IPS-15b (cell line): ENCODE results near the gene TCEAL5.
"Not testable (repeated sequence)": the region's sequence is repeated elsewhere in the genome, so short reads cannot be mapped to it uniquely, and the experiment has no call there.

ENCODE experiments used
- H3K27me3 ChIP-seq: one replicate; pipeline ENCODE4 v1.6.1; 2013; ENCODE audit warnings: low read length; ENCODE audit not compliant: control insufficient read depth, insufficient read depth
- H3K36me3 ChIP-seq: one replicate; pipeline ENCODE4 v1.6.1; 2013; ENCODE audit warnings: low read length; ENCODE audit not compliant: control insufficient read depth, insufficient read depth
- H3K4me1 ChIP-seq: one replicate; pipeline ENCODE4 v1.6.1; 2013; ENCODE audit warnings: mild to moderate bottlenecking, low read length; ENCODE audit not compliant: control insufficient read depth, insufficient read depth
- H3K4me3 ChIP-seq: one replicate; pipeline ENCODE4 v1.5.1; 2013; ENCODE audit warnings: low read depth, low read length
- H3K9ac ChIP-seq: one replicate; pipeline ENCODE4 v1.6.1; 2013; ENCODE audit warnings: low read depth, mild to moderate bottlenecking, low read length
- H3K9me3 ChIP-seq: one replicate; pipeline ENCODE4 v1.6.1; 2013; ENCODE audit warnings: mild to moderate bottlenecking, low read length; ENCODE audit not compliant: control insufficient read depth, insufficient read depth

TCEAL5 gene

GRCh38 chrX:103276581-103277002, at the start of gene TCEAL5:
TCEAL5 (minus strand) TSS chrX:103276750; CDS start chrX:103274563, 2,187 bp downstream.
- Histone ChIP-seq H3K4me1 (no peaks in the 10 kb centered on the region), H3K9ac (no peak within 1 kb of the TSS), H3K9me3 (no peaks in the 10 kb centered on the region), H3K36me3 (no peaks in the 10 kb centered on the region), H3K27me3 (peaks cover 10% of the 10 kb centered on the region), H3K4me3 (peak within 1 kb of the TSS; percentile 66)

GRCh38 chrX:103311399-103311780, 34.8 kb upstream of the TCEAL5 start:
- no peak overlapping the region for H3K9ac ChIP-seq
- peaks cover 5% of the 10 kb centered on the region for H3K4me1 ChIP-seq
- H3K9me3 ChIP-seq = no peaks in the 10 kb centered on the region
- H3K27me3 ChIP-seq = no peaks in the 10 kb centered on the region
- H3K4me3 ChIP-seq = peak overlapping the region; percentile 80
- H3K36me3 ChIP-seq = no peaks in the 10 kb centered on the region

- no peaks in the 10 kb centered on the region for H3K36me3 ChIP-seq
- peak within 1 kb of the TSS; percentile 80 for H3K4me3 ChIP-seq
- H3K4me1 ChIP-seq = peaks cover 5% of the 10 kb centered on the region
- no peaks in the 10 kb centered on the region for H3K27me3 ChIP-seq
- no peaks in the 10 kb centered on the region for H3K9me3 ChIP-seq
- H3K9ac ChIP-seq = peak within 1 kb of the TSS; percentile 77
These were observed 34.2 kb upstream of the TCEAL5 start, which contains the start of gene BEX2 for GRCh38 chrX:103310555-103311398. BEX2 (minus strand) TSS chrX:103310990; CDS start chrX:103309976, 1,014 bp downstream.

GRCh38 chrX:103309860-103310554, 33.5 kb upstream of the TCEAL5 start:
- H3K9ac ChIP-seq = no peak overlapping the region
- H3K9me3 ChIP-seq = no peaks in the 10 kb centered on the region
- H3K4me3 ChIP-seq = peak overlapping the region; percentile 80
- H3K4me1 ChIP-seq = peaks cover 5% of the 10 kb centered on the region
- no peaks in the 10 kb centered on the region for H3K36me3 ChIP-seq
- no peaks in the 10 kb centered on the region for H3K27me3 ChIP-seq

- H3K9me3 ChIP-seq, H3K27me3 ChIP-seq: not testable (repeated sequence)
These were observed 29.1 kb upstream of the TCEAL5 start for GRCh38 chrX:103305666-103306065.

GRCh38 chrX:103304705-103305104, 28.2 kb upstream of the TCEAL5 start:
- Histone ChIP-seq H3K4me3 (no peak overlapping the region), H3K9ac (no peak overlapping the region), H3K36me3 (no peaks in the 10 kb centered on the region), H3K4me1 (no peaks in the 10 kb centered on the region), H3K27me3 (no peaks in the 10 kb centered on the region), H3K9me3 (no peaks in the 10 kb centered on the region)

More at GRCh38 chrX:103305666-103306065, 29.1 kb upstream of the TCEAL5 start:
- H3K4me1 ChIP-seq, H3K36me3 ChIP-seq, H3K9ac ChIP-seq, H3K4me3 ChIP-seq: not testable (repeated sequence)

- Histone ChIP-seq H3K9ac (no peak overlapping the region), H3K9me3 (no peaks in the 10 kb centered on the region), H3K4me3 (no peak overlapping the region), H3K27me3 (peaks cover 21% of the 10 kb centered on the region), H3K4me1 (peaks cover 10% of the 10 kb centered on the region), H3K36me3 (no peaks in the 10 kb centered on the region)
These were observed 16.6 kb upstream of the TCEAL5 start for GRCh38 chrX:103293118-103293517.

- Histone ChIP-seq H3K4me3 (no peak overlapping the region), H3K9ac (no peak overlapping the region), H3K4me1 (no peaks in the 10 kb centered on the region), H3K27me3 (peaks cover 10% of the 10 kb centered on the region), H3K36me3 (no peaks in the 10 kb centered on the region), H3K9me3 (no peaks in the 10 kb centered on the region)
These were observed 3.1 kb upstream of the TCEAL5 start for GRCh38 chrX:103279624-103280023.

GRCh38 chrX:103275947-103276567, 493 bp downstream of the TCEAL5 start:
- Histone ChIP-seq H3K9me3 (no peaks in the 10 kb centered on the region), H3K4me3 (peak overlapping the region; percentile 66), H3K4me1 (no peaks in the 10 kb centered on the region), H3K27me3 (peaks cover 10% of the 10 kb centered on the region), H3K9ac (no peak overlapping the region), H3K36me3 (no peaks in the 10 kb centered on the region)

- Histone ChIP-seq H3K4me3 (no peak overlapping the region), H3K9me3 (no peaks in the 10 kb centered on the region), H3K36me3 (no peaks in the 10 kb centered on the region), H3K27me3 (peaks cover 10% of the 10 kb centered on the region), H3K9ac (no peak overlapping the region), H3K4me1 (no peaks in the 10 kb centered on the region)
These were observed 2.3 kb downstream of the TCEAL5 start for GRCh38 chrX:103274284-103274683.

GRCh38 chrX:103258275-103258674, 18.3 kb downstream of the TCEAL5 start:
- Histone ChIP-seq H3K9me3 (no peaks in the 10 kb centered on the region), H3K4me3 (no peak overlapping the region), H3K27me3 (no peaks in the 10 kb centered on the region), H3K36me3 (no peaks in the 10 kb centered on the region), H3K9ac (no peak overlapping the region), H3K4me1 (peaks cover 2% of the 10 kb centered on the region)
